ENCODE measurements around the gene CST6. TPM values are rescaled to one million over a fixed set of nuclear protein-coding genes. Genes with fewer than 3 reads are reported as not detected.
"Not testable (repeated sequence)": the region's sequence is repeated elsewhere in the genome, so short reads cannot be mapped to it uniquely, and the experiment has no call there.

Gene CST6
- total and polyA plus RNA-seq, 2 donors: 0.37 to 0.58 TPM

DNA sequence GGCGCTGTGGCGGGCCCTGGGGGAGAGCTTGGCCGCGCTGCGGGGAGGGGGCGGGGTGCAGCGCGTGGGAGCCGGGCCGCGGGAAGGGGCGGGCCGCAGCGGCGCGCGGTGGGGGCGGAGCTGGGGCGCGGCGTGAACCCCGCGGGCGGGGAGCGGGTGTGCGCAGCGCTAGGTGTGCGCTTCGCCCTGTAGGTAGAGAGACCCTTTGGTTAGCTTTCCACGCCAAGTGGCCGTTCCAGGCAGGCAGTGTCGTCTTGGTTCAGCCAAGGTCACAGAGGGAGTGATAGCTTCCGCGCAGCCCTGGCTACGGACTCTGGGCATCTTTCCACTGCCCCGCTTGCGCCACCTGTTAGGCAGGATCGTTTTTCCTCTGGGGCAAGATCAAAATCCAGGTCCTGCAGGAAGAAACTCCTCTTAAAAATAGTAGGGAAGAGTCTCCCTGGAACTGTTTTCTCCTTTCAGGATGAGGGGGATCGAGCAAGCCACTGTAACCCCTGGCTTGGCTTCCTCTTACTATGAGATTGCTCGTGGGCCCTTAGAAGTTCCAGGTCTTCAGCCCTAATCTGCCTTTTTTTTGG lies 9.1 kb upstream of the CST6 start:
- under 1% methylated on average over 40 of the region's 40 CpGs for WGBS
- Histone ChIP-seq H3K27ac (ENCODE audit: low read depth) (peak overlapping the region; percentile 40), H3K4me3 (ENCODE audit: low read depth, low read length) (peak overlapping the region; percentile 75), H3K36me3 (ENCODE audit: insufficient read depth) (peaks cover 3% of the 10 kb centered on the region), H3K4me1 (ENCODE audit: insufficient read depth) (no peaks in the 10 kb centered on the region)
- no peak for DNase-seq (ENCODE audit: extremely low spot score)

DNA sequence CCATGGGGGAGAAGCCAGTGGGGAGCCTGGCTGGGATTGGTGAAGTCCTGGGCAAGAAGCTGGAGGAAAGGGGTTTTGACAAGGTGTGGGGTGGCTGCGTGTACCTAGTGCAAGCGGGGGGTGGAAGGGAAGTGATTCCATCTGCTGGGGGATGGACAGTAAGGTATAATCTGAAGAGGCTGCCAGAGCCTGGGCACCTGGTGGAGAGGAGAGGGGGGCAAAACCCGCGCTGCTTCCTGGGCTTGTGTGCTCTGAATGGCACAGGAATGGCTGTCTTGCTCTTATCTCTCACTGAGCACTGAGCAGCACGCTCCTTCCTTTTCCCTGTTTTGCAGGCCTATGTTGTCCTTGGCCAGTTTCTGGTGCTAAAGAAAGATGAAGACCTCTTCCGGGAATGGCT lies 8.5 kb upstream of the CST6 start:
- Histone ChIP-seq H3K36me3 (ENCODE audit: insufficient read depth) (peaks cover 3% of the 10 kb centered on the region), H3K27ac (ENCODE audit: low read depth) (no peak overlapping the region), H3K4me3 (ENCODE audit: low read depth, low read length) (peak overlapping the region; percentile 75), H3K4me1 (ENCODE audit: insufficient read depth) (no peaks in the 10 kb centered on the region)
- 81% methylated on average over 6 of the region's 6 CpGs for WGBS
- DNase-seq (ENCODE audit: extremely low spot score): no peak

DNA sequence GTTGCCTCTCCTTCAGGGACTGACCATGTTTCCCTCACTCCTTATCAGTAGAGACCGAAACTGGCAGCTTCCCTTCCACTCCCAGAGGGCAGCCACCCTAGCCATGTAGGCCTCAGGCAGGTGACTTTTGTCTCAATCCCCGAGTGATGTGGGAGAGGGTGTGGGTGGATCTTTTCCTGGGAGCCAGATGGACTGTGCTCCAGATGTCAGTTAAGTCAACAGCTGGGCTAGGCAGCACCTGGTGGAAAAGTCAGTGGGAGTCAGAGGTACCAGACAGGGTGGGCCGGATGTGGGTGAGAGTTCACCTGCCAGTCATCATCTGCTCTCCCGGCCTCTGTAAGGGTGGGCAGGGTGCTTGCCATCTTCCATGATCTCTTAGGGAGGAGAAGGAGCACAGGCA lies 7.6 kb upstream of the CST6 start:
- no peak for DNase-seq (ENCODE audit: extremely low spot score)
- WGBS: 87% methylated on average over 4 of the region's 4 CpGs
- Histone ChIP-seq H3K36me3 (ENCODE audit: insufficient read depth) (no peaks in the 10 kb centered on the region), H3K27ac (ENCODE audit: low read depth) (no peak overlapping the region), H3K4me1 (ENCODE audit: insufficient read depth) (no peaks in the 10 kb centered on the region), H3K4me3 (ENCODE audit: low read depth, low read length) (no peak overlapping the region)

DNA sequence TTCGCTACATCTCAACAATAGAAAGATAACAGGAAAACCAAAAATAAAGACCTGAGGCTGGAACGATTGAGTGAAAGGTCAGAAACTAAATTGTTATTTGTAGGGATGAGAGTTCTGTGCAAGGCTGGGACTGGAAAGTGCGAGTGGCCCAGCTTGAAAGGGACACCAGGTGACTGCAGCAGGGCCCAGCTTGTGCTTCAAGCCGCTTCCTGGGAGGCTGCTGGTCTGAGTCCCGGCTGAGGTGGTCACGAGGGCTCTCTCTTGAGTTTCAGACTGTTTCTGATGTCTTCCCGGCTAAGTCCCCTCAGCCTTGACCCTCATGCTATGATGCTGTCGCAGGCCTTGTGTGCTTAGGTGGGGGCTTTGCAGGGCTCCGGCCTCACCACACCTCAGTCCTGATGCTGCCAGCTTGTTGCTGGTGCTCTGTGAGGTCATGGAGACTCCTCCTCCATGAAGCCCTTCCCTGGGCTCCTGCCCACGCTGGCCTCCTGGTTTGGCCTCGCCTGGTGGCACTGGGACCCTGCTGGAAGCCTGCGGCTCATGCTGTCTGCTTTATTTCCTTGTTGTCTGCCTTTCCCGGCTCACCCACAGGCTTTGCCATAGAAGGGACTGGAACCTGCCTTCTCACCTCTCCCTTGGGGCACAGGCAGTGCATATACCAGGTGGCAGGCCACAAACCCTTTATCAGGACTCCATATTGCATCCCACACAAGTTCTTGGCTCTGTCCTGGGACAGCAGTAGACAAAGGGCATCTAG lies 5.5 kb upstream of the CST6 start:
- no peak overlapping the region for H3K27ac ChIP-seq (ENCODE audit: low read depth)
- no peak for DNase-seq (ENCODE audit: extremely low spot score)
- H3K4me1 ChIP-seq (ENCODE audit: insufficient read depth): no peaks in the 10 kb centered on the region
- H3K4me3 ChIP-seq (ENCODE audit: low read depth, low read length): no peak overlapping the region
- 87% methylated on average over 13 of the region's 13 CpGs for WGBS
- no peaks in the 10 kb centered on the region for H3K36me3 ChIP-seq (ENCODE audit: insufficient read depth)

DNA sequence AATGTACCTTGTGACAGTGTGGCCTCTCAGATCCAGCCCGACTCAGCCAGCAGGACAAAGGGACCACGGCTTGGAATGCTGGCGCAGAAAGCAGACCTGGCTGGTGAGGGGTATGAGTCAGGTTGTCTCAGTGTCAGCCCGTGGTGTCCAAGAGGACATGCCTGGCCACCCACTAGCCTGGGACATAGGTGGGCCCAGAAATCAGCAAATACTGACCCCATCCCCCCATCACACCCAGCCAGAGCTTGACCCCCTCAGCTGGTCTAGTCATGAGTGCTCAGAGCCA lies 5.0 kb upstream of the CST6 start:
- Histone ChIP-seq H3K36me3 (ENCODE audit: insufficient read depth) (no peaks in the 10 kb centered on the region), H3K27ac (ENCODE audit: low read depth) (no peak overlapping the region), H3K4me3 (ENCODE audit: low read depth, low read length) (no peak overlapping the region), H3K4me1 (ENCODE audit: insufficient read depth) (no peaks in the 10 kb centered on the region)
- no peak for DNase-seq (ENCODE audit: extremely low spot score)
- 86% methylated on average over 4 of the region's 4 CpGs for WGBS

DNA sequence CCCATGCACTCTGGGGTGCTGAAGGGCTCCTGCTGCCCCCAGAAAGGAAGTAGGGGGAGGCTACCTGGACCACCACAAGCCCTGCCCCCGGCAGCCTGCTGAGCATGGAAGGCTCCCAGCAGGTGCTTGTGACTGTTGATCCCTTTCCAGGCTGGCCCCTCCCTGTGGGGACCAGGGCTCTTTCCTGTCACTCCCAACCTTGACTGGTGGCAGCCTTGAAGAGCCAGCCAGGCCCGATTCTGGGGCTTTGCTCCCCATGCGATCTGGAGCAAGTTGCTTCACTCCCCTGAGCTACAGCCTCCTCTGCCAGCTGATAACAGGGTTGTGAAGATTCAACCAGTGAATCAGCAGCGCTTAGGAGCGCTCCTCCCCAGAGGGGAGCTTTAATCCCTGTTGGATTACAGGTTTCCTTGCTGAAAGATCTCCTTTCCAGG lies 4.6 kb upstream of the CST6 start:
- Histone ChIP-seq H3K4me3 (ENCODE audit: low read depth, low read length) (no peak overlapping the region), H3K4me1 (ENCODE audit: insufficient read depth) (no peaks in the 10 kb centered on the region), H3K36me3 (ENCODE audit: insufficient read depth) (no peaks in the 10 kb centered on the region), H3K27ac (ENCODE audit: low read depth) (no peak overlapping the region)
- WGBS: 47% methylated on average over 5 of the region's 5 CpGs
- no peak for DNase-seq (ENCODE audit: extremely low spot score)

DNA sequence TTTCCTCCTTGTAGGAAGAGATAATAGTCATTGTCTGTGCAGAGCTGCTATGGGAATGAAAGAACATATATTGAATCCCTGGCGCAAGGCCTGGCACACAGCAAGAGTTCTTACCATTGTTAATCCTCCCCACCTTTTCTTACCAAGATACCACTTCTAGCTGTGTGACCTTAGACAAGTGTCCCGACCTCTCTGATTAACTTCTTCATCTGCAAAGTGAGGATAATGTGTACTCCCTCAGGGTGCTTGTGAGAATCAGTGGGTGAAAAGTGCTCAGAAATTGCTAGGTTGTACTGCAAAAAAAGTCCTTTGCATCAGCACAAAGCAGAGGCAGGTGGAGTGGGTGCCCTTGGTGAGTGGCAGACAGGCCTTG lies 3.7 kb upstream of the CST6 start:
- Histone ChIP-seq H3K4me1 (ENCODE audit: insufficient read depth) (no peaks in the 10 kb centered on the region), H3K4me3 (ENCODE audit: low read depth, low read length) (no peak overlapping the region), H3K27ac (ENCODE audit: low read depth) (no peak overlapping the region), H3K36me3 (ENCODE audit: insufficient read depth) (no peaks in the 10 kb centered on the region)
- WGBS: 68% methylated on average over 2 of the region's 2 CpGs
- DNase-seq (ENCODE audit: extremely low spot score): no peak

DNA sequence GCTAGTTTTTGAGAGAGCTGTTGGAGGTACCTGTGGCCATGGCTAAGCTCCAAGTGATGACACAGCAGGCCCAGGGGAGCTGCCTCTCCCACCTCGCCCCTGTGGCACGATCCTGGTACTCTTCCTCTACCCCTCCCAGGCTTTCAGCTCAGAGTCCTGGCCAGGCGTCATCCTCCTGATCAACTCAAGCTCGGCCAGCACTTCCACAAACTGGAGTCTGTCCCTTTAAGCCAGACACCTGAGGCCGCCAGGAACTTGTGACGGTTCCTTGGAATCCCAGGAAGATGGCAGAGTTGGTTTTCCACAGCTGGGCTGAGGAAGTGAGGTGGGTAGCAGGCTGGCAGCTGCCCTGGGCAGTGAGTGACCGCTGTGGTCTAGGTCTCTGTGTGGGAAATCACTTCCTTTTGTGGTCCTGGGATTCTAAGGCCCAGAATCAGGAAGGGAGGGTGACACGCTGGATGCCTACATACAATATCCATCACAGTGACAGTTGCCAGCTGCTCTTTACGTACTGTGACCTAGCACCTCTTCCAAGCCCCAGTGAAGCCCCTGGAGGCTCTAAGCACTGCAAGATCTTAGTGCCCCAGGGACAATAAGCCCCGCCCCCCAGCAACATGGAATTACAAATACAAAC lies 3.2 kb upstream of the CST6 start:
- H3K4me1 ChIP-seq (ENCODE audit: insufficient read depth): no peaks in the 10 kb centered on the region
- no peak overlapping the region for H3K27ac ChIP-seq (ENCODE audit: low read depth)
- DNase-seq (ENCODE audit: extremely low spot score): no peak
- no peaks in the 10 kb centered on the region for H3K36me3 ChIP-seq (ENCODE audit: insufficient read depth)
- WGBS: 49% methylated on average over 10 of the region's 10 CpGs
- H3K4me3 ChIP-seq (ENCODE audit: low read depth, low read length): no peak overlapping the region

DNA sequence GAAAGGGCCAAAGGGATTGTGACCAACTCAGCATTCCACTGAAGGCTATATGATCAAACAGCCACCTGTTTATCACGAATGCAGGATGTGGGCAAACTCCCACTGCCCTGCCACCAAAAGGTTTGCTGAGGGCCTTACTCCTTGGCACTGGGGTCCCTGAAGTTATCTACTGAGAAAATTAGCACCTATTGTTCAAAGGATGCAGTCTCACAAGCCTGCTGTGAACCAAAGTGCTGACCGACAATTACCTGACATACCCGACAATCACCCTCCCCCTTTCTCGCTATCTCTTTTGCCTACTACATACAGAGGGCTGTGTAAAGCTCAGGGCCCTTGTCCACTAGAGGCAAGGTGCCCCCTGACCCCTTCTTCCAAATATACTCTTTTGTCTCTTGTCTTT lies 1.8 kb upstream of the CST6 start:
- 66% methylated on average over 4 of the region's 4 CpGs for WGBS
- not testable (repeated sequence) for DNase-seq (ENCODE audit: extremely low spot score); H3K4me3 ChIP-seq (ENCODE audit: low read depth, low read length); H3K4me1 ChIP-seq (ENCODE audit: insufficient read depth); H3K27ac ChIP-seq (ENCODE audit: low read depth); H3K36me3 ChIP-seq (ENCODE audit: insufficient read depth)

DNA sequence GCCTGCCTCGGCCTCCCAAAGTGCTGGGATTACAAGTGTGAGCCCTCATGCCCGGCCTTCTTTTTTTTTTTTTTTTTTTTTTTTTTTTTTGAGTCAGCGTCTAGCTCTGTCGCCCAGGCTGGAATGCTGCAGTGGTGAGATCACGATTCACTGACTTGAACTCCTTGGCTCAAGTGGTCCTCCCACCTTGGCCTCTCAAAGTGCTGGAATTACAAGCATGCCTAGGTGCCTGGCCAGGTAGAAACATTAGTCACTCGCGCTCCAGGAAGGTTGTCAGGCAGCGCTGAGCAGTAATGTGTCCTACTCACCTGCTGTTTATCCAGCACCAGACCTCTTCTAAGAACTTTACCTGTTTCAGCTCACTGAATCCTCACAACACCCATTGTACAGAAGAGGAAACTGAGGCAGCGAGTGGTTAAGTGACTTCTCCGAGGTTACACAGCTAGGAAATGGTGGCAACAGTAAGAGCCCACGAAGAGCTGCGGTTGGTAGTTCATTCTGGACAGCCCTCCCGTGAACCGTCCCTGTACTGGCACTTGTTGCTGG lies 496 bp upstream of the CST6 start:
- no peak overlapping the region for H3K4me3 ChIP-seq (ENCODE audit: low read depth, low read length)

DNA sequence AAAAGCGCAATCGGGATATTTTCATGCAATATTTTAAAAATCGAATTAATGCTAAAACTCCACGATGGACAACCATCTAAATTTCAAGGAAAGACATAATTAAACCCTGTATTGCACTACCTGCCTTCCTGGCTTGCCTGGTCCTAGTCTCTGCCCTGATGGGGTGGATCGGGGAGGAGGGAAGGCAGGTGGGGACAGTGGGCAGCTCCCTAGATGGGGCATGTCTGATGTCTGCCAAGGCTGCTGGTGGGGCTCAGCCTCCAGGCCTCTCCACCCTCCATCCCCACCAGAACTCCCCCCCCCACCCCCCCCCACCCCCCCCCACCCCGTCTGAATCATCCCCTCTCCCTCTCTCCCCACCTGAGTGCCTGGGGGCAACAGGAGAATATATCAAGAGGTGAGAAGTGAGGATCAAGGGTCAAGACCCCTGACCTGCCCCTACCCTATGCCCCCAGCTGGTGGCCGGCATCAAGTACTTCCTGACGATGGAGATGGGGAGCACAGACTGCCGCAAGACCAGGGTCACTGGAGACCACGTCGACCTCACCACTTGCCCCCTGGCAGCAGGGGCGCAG lies 650 bp downstream of the CST6 start:
- H3K27ac ChIP-seq (ENCODE audit: low read depth): no peak overlapping the region
- H3K36me3 ChIP-seq (ENCODE audit: insufficient read depth): no peaks in the 10 kb centered on the region
- no peak for DNase-seq (ENCODE audit: extremely low spot score)
- no peaks in the 10 kb centered on the region for H3K4me1 ChIP-seq (ENCODE audit: insufficient read depth)
- H3K4me3 ChIP-seq (ENCODE audit: low read depth, low read length): no peak overlapping the region
- WGBS: 59% methylated on average over 12 of the region's 12 CpGs

More for the DNA sequence above, 496 bp upstream of the CST6 start:
- H3K27ac ChIP-seq (ENCODE audit: low read depth): no peak overlapping the region
- WGBS: 40% methylated on average over 14 of the region's 14 CpGs
- H3K4me1 ChIP-seq (ENCODE audit: insufficient read depth): no peaks in the 10 kb centered on the region
- H3K36me3 ChIP-seq (ENCODE audit: insufficient read depth): no peaks in the 10 kb centered on the region
- DNase-seq (ENCODE audit: extremely low spot score): no peak

DNA sequence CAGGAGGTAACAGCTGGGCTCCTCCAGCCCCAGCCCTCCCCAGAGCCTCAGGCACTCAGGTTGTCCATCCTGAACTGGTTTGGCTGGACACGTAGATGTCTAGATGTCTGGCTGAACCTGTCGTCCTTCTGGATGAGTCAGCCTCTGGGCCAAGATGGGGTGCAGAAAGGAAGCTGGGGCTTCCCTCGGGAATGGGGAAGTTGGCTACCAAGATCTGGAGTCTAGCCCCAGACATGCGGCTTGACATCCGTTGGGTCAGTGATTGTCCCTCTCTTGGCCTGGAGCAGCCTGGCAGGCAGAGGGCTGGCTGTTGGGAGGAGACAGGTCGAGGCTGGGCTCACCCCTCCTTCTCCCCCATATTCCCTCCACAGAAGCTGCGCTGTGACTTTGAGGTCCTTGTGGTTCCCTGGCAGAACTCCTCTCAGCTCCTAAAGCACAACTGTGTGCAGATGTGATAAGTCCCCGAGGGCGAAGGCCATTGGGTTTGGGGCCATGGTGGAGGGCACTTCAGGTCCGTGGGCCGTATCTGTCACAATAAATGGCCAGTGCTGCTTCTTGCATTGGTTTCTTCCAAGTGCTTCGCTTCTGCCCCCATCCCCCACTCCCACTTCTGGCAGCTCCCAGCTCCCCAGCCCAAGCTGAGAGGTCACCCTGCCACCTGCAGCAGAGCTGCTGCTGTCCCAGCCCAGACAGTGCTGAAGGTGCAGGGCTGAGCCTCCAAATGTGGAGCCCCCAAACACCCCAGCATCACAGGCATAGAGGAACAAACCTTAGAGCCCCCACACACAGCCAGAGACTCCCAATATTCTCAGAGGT lies 1.3 kb downstream of the CST6 start:
- H3K36me3 ChIP-seq (ENCODE audit: insufficient read depth): no peaks in the 10 kb centered on the region
- no peaks in the 10 kb centered on the region for H3K4me1 ChIP-seq (ENCODE audit: insufficient read depth)
- no peak overlapping the region for H3K27ac ChIP-seq (ENCODE audit: low read depth)
- H3K4me3 ChIP-seq (ENCODE audit: low read depth, low read length): no peak overlapping the region
- WGBS: 57% methylated on average over 12 of the region's 12 CpGs
- no peak for DNase-seq (ENCODE audit: extremely low spot score)

DNA sequence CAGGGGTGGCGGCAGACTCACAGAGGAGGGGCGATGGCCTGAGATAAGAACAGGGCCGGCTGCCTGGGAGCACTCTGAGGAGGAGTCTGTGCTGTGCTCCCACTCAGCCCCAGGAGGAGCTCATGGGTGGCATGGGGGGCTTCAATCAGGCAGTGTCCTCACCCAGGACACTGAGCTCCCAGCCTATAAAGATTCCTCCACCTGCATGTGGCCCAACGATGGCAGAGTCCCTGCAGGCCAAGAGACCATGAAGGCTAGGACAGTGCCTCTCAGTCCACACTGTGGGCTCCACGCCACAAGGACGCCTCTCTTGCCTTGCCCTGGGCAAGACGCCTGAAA lies 1.9 kb downstream of the CST6 start:
- 63% methylated on average over 7 of the region's 7 CpGs for WGBS
- H3K4me1 ChIP-seq (ENCODE audit: insufficient read depth): no peaks in the 10 kb centered on the region
- no peak overlapping the region for H3K27ac ChIP-seq (ENCODE audit: low read depth)
- no peak for DNase-seq (ENCODE audit: extremely low spot score)
- H3K36me3 ChIP-seq (ENCODE audit: insufficient read depth): no peaks in the 10 kb centered on the region
- H3K4me3 ChIP-seq (ENCODE audit: low read depth, low read length): no peak overlapping the region
